Muscle layer of duodenum (tissue), 2 donors: ENCODE measurements around the gene CORO2A.
"Not testable (repeated sequence)": the region's sequence is repeated elsewhere in the genome, so short reads cannot be mapped to it uniquely, and the experiment has no call there.

Experiments used
- H3K27ac ChIP-seq: one replicate; pipeline ENCODE4 v1.7.0; 2013; ENCODE audit warnings: mild to moderate bottlenecking, low read length
- H3K27me3 ChIP-seq: one replicate; pipeline ENCODE4 v1.7.0; 2013; ENCODE audit warnings: low read depth, mild to moderate bottlenecking, control low read depth, low read length
- H3K36me3 ChIP-seq, 2 donors: one replicate each; pipeline ENCODE4 v1.7.0; 2013; ENCODE audit warnings: low read length in 2 of 2, control low read depth in 1 of 2, mild to moderate bottlenecking in 1 of 2; ENCODE audit not compliant: insufficient read depth in 2 of 2, control insufficient read depth in 1 of 2
- H3K4me1 ChIP-seq, 2 donors: one replicate each; pipeline ENCODE4 v1.7.0; 2013; ENCODE audit warnings: low read length in 2 of 2, mild to moderate bottlenecking in 2 of 2, control low read depth in 1 of 2, moderate library complexity in 1 of 2; ENCODE audit not compliant: insufficient read depth in 2 of 2, control insufficient read depth in 1 of 2
- H3K4me3 ChIP-seq, 2 donors: one replicate each; pipeline ENCODE4 v1.7.0; 2013; ENCODE audit warnings: low read length in 2 of 2, low read depth in 1 of 2, mild to moderate bottlenecking in 1 of 2
- H3K9me3 ChIP-seq, 2 donors: one replicate each; pipeline ENCODE4 v1.7.0; 2013; ENCODE audit warnings: low read length in 2 of 2, control low read depth in 1 of 2, mild to moderate bottlenecking in 1 of 2; ENCODE audit not compliant: control insufficient read depth in 1 of 2
- donor health status: healthy.

CORO2A gene

DNA sequence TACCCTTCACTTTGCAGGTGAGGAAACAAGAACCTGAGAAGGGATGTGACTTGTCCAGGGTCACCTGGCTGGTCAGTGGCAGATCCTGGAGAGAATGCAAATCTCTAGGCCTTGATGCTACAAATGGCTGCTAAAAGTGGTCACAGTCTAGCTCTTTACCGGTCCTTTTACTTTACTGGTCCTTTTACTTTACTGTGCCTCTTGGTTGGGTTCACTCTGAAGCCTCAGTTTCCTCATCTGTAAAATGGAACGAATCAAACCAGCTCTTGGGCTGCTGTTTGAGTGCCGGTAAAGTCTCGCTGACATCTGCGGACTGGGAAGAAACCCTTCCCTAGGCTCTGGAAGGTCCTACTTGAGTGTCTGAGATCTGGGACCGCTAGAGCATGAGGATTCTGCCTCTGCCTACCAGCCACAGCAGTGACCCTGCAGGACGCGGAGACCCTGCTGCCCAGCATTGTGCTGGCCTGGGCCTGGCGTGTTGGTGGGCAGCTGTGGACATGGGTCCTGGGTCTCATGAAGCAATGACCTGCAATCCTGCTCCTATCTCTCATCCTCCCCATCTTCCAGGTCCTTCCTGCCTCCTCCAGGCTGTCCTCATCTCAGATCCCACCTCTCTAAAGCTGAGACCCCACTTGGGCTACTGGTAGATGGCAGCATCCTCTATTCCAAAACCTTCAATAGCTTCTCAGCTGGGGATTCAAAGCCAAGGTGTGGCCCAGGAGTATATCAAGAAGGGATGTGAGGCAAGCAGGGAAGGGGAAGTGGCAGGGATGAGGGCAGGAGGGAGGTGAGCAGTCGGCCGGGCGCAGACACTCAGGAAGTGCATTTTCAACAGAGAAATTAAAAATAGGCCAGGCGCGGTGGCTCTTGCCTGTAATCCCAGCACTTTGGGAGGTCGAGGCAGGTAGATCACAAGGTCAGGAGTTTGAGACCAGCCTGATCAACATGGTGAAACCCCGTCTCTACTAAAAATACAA lies 13.3 kb downstream of the CORO2A start:
- Histone ChIP-seq H3K36me3 (no peaks in the 10 kb centered on the region), H3K4me3 (no peak overlapping the region), H3K4me1 (no peaks in the 10 kb centered on the region), H3K27me3 (no peaks in the 10 kb centered on the region), H3K9me3 (no peaks in the 10 kb centered on the region), H3K27ac (no peak overlapping the region)

DNA sequence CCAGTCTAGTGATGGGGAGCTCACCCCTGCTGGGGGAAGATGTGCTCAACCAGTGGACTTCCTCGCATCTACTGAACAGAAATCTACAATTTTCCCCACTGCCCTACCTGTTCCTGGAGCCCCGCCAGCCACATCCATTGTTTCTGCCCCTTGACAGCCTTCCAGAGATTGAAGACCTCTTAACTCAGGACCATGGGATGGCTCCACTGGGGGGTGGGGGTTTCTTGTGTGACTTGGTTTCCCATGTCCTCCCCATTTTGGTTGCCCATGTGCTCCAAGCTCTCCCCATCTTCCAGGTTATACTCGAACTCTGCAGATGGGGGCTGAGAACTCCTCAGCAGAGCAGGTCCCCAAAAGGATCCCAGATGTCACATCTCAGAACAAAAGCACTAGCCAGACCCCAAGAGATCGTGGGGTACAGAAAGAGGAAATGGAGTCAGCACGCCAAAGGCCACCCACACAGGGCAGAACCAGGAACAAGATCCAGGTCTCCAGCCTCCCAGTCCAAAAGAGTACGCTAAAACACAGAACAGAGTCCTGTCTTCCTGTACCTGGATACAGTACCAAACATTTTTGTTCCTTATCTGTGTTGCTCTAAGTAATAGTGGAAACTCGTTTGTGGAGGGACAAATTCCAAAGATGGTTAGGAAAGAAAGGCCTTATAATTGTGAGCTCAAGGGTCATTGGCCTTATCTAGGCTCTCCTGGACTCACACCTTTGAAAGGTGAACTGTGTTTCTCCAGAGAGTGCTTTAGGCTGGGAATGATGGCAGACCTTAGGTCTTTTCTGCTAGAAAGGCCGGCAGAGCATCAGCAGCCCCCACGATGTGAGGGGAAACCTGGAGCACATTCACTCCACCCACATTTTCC lies 15.8 kb downstream of the CORO2A start:
- Histone ChIP-seq H3K4me3 (no peak overlapping the region), H3K9me3 (no peaks in the 10 kb centered on the region), H3K4me1 (no peaks in the 10 kb centered on the region), H3K27ac (no peak overlapping the region), H3K27me3 (no peaks in the 10 kb centered on the region), H3K36me3 (no peaks in the 10 kb centered on the region)

GRCh38 chr9:98175762-98176161 lies 16.7 kb downstream of the CORO2A start:
- no peaks in the 10 kb centered on the region for H3K27me3 ChIP-seq
- H3K36me3 ChIP-seq, result no peaks in the 10 kb centered on the region
- H3K4me3 ChIP-seq, result no peak overlapping the region
- H3K9me3 ChIP-seq, result no peaks in the 10 kb centered on the region
- no peaks in the 10 kb centered on the region for H3K4me1 ChIP-seq
- no peak overlapping the region for H3K27ac ChIP-seq

- no peak overlapping the region for H3K4me3 ChIP-seq
- no peak overlapping the region for H3K27ac ChIP-seq
- no peaks in the 10 kb centered on the region for H3K27me3 ChIP-seq
- H3K4me1 ChIP-seq, result no peaks in the 10 kb centered on the region
- H3K9me3 ChIP-seq, result no peaks in the 10 kb centered on the region
- no peaks in the 10 kb centered on the region for H3K36me3 ChIP-seq
These were observed 17.3 kb downstream of the CORO2A start for GRCh38 chr9:98175028-98175569.

DNA sequence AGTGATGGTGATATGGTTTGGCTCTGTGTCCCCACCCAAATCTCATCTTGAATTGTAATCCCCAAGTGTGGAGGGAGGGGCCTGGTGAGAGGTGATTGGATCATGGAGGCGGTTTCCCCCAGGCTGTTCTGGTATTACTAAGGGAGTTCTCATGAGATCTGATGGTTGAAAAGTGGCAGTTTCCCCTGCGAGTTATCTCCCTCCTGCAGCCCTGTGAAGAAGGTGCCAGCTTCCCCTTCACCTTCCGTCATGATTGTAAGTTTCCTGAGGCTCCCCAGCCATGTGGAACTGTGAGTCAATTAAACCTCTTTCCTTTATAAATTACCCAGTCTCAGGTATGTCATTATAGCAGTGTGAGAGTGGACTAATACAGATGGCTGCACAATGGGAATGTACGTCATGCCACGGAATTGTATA lies 17.9 kb downstream of the CORO2A start:
- H3K9me3 ChIP-seq, H3K4me1 ChIP-seq, H3K27me3 ChIP-seq, H3K27ac ChIP-seq, H3K36me3 ChIP-seq, H3K4me3 ChIP-seq: not testable (repeated sequence)

GRCh38 chr9:98173181-98173580 lies 19.3 kb downstream of the CORO2A start:
- H3K4me1 ChIP-seq, result peaks cover 0 to 5% of the 10 kb centered on the region in 2 donors

GRCh38 chr9:98172604-98173003 lies 19.8 kb downstream of the CORO2A start:
- no peak overlapping the region for H3K4me3 ChIP-seq
- H3K36me3 ChIP-seq, result no peaks in the 10 kb centered on the region
- no peak overlapping the region for H3K27ac ChIP-seq
- H3K27me3 ChIP-seq, result no peaks in the 10 kb centered on the region
- H3K9me3 ChIP-seq, result no peaks in the 10 kb centered on the region
- H3K4me1 ChIP-seq, result peaks cover 0 to 5% of the 10 kb centered on the region in 2 donors

More at GRCh38 chr9:98173181-98173580, 19.3 kb downstream of the CORO2A start:
- no peaks in the 10 kb centered on the region for H3K9me3 ChIP-seq
- H3K4me3 ChIP-seq, result no peak overlapping the region
- no peaks in the 10 kb centered on the region for H3K36me3 ChIP-seq
- H3K27me3 ChIP-seq, result no peaks in the 10 kb centered on the region
- no peak overlapping the region for H3K27ac ChIP-seq

DNA sequence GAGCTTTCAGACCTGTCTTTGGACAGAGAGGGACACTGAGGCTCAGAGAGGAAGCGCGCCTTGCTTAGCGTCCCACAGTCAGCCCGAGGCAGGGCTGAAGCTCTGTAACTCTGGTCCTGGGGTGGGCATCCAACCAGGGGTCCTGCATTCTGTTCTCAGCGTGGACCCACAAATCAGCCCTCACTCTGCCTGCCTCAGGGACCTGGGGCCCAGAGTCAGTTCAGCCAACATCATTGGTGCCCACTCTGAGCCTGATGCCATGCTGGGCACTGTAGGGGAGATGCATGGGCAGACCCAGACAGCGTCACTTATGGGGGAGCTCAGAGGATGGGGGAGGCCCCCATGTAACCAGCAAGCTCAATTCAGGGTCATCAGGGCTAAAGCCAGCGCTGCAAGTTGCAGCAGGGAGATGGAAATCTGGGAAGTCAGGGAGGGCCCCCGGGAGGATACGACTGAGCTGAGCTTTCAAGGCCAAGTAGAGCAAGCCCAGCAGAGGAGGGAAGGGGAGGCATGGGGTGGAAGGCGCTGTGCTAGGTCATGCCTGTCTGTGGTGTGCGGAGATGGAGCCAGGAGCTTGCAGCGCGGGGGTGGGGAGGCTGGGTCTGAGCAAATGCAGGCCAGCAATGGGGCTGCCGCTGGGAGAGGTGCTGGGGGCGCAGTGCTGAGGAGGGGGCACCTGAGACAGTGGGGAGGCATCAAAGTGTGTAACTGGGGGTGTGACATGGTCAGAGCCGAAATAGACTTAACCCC lies 21.1 kb downstream of the CORO2A start:
- Histone ChIP-seq H3K27me3 (no peaks in the 10 kb centered on the region), H3K27ac (no peak overlapping the region), H3K4me1 (peaks cover 0 to 5% of the 10 kb centered on the region in 2 donors), H3K9me3 (no peaks in the 10 kb centered on the region), H3K4me3 (no peak overlapping the region), H3K36me3 (no peaks in the 10 kb centered on the region)

GRCh38 chr9:98168941-98169488 lies 23.4 kb downstream of the CORO2A start:
- no peaks in the 10 kb centered on the region for H3K27me3 ChIP-seq
- H3K4me3 ChIP-seq, result no peak overlapping the region
- H3K9me3 ChIP-seq, result no peaks in the 10 kb centered on the region
- H3K27ac ChIP-seq, result peak overlapping the region; percentile 45
- no peaks in the 10 kb centered on the region for H3K36me3 ChIP-seq
- peaks cover 0 to 5% of the 10 kb centered on the region in 2 donors for H3K4me1 ChIP-seq

DNA sequence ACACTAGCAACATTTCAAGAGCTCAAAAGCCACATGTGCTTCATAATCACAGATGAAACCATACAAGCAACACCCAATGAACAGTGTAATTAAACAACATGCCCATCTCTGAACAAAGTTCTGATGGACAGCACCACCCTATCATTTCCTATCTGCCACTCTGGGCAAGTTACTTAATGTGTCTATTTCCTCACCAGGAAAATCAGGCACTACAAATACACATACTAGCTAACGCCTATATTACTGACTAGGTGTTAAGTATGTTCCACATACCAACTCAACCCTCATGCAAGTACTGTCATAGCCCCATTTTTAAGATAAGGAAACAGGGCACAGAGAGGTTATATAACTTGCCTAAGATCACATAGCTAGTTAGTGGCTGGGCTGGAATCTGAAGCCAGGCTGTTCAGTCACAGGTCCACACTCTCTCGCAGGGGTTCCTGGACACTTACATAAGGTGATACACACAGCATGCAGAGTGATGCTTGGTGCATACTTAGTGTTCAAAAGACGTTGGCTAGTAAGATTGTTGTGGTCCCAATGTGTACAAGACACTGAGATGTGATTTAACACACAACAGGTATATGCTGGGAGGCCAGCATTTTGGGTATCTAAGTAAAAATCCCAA lies 24.2 kb downstream of the CORO2A start:
- no peaks in the 10 kb centered on the region for H3K36me3 ChIP-seq
- no peaks in the 10 kb centered on the region for H3K27me3 ChIP-seq
- peaks cover 0 to 5% of the 10 kb centered on the region in 2 donors for H3K4me1 ChIP-seq
- no peak overlapping the region for H3K27ac ChIP-seq
- H3K4me3 ChIP-seq, result no peak overlapping the region
- no peaks in the 10 kb centered on the region for H3K9me3 ChIP-seq
